Fibroblast of skin of abdomen (primary cell): ENCODE results near the gene DCT.

Experiments used
- DNase-seq: peaks from one replicate; pipeline ENCODE4 v3.0.0-alpha.2; 2013

DCT gene

DNA sequence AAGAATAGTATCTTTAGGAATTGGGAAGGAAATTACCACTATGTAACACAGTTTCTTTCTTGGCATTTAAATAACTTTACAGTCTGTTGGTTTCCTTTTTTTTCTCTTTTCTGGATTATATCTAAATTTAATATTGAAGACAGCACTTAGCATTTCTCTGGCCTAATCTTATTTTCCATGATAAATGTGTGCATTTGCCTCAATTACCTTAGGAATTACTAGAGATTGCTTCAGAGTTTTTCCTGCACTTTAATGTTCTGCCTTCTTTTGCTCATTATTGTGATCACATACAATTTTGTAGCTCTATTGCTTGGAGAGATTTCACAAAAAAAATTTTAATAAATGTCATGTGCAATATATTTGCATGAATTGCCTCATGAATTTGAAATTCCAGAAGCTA lies 25.1 kb downstream of the DCT start:
- DNase-seq, result no peak

DNA sequence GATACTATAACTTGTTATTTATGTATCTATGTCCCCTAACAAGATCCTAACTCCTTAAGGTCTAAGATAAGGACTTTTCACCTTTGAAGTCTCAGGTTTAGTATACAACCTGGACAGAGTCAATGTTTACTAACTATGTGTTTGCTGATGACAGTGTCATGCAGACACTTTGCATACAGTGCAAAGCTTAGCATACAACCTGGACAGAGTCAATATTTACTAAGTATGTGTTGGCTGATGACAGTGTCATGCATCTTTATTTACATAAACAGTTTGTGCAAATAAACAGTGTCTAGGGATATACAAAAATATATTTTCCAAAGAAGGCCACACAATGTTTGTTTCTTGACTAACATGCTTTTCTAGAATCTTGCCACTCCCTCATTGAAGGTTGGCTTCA lies 34.7 kb downstream of the DCT start:
- no peak for DNase-seq

DNA sequence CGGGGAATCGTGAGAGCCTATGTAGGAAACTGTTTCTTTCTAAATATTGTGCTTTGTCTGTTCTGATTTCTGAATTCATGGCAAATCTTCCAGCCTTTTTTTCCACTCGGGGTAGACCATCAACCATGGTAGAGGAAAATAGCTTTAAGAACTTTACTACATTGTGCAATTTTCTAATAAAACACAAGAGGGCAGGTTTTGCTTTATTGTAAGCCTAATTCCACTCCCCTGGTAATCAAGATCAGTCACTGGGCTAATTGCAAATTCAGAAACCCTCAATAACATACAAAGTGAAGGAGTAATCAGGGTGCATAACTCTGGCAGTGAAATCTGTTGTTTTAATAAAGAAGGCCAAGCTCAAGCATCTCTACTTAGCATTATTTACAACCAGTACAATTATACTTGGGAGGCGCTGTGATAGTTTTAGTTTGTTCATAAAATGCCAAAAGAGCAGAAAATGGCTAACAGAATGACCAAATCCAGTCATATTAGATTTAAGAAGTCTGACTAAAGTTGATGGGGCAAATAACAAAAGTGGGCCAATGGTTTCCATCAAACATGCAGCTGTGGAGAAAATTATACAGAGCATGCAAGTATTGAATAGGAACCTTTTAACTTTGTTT lies 43.8 kb downstream of the DCT start:
- peak; percentile 54 for DNase-seq

DNA sequence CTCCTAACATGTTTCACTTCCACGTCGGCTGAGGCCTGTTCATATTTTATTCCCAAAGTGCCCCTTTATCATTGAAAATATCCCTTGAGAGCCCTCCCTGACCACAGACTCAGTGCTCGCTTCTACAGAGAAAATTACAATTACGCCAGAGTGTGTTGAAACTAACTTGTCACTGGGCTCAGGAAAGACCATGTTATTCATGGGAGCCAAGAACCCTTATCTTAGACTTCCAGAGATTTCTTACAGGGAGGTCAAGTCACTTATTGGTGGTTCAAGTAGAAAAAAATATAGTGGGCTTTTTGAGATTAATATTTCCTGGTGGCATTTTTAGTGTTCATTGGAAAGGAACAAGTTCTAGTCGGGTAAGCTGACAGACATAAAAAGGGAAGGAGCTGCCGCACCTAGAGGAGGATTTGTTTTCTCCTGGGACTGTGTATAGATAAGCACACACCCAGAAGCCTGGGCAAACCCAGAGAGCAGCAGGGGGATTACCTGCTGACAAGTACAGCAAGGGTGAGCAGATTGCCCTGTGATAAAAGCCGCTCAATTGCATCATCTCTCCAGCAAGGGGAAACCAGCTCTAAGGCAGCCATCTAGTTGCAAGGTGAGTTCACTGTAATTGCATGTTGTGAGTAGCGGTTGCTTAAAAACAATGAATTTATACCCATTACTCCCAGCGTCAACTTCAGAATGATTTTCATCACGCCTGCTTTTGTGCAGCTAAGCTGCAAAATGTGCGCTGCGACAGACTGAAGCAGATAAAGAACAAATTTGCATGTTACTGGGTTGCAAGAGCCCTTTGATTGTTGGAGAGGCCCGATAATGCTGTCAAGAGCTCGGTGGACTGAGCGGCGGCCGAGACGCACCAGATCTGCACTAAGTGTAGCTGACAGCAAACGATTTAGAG lies 46.2 kb downstream of the DCT start:
- DNase-seq, result no peak

DNA sequence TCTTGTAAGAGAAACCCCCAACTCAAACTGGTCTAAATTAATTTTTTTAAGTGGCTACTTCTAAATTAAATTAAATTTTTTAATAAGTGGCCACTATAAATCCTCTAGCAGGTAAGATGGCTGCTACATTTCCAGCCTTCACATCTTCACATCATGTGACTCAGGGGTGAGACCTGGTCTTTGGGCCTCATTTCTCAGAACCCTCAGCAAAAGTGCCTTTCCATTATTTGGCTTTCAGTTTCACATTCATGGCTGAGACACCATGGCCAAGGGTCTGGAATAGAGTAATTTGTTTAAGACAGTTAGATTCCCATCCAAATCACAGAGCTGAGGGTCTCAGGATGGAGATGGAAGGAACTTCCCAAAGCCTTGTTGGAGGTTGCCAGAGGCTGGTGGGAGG lies 47.5 kb downstream of the DCT start:
- DNase-seq, result no peak

DNA sequence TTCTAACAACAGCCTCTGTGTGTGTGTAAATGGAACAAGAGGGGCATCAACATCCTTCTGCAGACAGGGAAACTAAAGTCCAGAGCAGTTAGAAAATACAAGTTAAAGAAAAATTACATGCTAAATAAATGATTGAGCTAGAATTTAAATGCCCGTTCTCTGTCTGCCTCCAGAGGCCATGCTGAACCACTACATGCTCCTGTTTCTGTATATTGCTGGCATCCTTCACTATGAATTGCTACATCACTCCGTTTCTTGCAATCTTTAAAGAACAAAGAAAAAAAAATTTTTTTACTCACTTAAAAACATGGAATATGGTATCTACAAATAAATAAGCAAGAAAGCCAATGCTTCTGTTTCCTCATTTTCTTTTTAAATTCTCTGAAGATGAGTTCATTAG lies 47.9 kb downstream of the DCT start:
- peak; percentile 14 for DNase-seq

DNA sequence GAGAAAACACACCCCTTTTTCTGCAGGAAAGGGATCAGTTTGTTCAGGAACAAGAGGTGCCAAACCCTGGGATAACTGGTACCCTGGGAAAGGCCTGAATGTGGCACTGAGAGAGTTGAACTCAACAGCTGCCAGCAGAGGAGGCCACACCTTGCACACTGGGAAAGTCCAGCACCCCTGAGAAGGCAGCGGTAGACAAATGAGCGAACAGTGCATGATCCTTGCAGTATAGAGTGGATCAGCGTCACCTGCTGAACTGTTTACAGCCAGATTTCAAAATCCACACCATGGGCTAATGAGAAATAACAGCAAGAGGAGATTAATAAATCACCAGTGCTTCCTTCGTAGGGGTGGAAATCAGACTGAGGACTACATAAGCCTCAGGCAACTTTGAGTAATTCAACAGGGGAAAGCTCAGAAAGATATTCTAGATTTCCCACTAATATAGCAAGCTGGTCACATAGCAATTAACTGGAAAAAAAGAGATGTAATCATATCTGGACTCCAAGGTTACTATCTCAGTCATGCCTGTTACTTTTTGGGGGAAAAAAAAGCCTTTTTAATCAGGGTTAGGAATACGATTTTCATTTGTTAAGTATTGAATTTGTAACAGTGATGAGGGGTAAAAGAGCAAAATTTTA lies 52.0 kb downstream of the DCT start:
- DNase-seq, result no peak

DNA sequence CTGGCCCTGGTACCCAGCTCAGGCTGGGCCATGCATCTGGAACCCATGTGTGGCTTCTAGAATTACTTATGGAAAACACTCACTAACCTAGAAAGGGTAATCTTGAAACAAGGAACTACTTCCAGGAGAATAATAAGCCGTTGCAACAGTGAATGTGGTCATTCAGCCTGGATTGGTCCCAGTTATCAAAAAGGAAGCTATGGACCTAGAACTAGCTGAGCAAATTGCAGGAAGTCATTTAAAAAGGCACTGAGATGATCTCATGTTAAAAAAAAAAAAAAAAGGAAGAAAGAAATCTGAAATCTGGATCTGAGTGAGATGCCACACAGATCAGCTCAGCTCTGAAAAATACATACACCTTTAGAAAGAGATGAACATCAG lies 59.6 kb downstream of the DCT start:
- DNase-seq, result no peak

DNA sequence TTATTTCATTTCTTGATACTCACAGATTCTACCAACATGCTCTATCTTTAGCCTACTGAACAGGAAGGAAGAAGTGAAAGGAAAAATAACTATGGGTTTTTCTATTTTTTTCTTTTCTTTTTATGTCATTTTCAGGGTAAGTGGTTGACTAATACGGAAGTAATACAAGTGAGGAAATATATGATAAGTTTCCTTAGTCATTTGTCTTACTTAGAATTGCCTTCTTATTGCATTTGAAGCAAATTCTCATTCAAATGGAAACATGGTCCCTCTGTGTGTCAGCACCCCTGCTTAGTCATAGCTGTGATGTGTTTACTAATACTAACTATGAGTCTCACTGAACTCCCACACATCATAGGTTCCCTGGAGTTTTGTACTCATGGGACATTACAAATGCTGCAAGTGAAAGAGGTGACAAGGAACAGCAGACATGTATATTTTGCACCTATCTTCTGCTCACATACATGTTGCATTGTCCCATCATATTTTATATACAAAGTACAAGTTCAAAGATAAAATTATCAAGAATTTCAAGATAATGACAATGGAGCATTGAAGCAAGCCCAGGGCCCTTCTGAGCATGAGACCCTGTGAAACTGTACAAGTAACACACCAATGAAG lies 60.1 kb downstream of the DCT start:
- DNase-seq, result peak; percentile 53

DNA sequence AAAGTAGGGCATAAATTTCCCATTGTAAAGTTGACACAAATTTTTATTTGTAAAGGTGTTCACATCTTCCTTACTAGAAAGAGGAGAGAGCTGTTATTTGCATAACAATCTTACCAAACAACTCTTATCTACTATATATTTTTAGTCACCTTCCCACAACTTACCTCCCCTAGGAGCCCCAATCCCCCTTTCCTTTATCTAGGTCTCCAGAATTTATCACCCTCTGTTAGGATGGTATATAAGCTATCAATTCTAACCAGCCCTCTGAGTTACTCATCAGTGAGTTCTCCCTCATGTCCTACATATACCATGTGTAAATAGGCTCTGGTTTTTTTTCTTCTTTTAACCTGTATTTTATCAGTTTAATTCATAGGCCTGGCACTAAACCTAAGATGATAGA lies 62.2 kb downstream of the DCT start:
- DNase-seq, result no peak

DNA sequence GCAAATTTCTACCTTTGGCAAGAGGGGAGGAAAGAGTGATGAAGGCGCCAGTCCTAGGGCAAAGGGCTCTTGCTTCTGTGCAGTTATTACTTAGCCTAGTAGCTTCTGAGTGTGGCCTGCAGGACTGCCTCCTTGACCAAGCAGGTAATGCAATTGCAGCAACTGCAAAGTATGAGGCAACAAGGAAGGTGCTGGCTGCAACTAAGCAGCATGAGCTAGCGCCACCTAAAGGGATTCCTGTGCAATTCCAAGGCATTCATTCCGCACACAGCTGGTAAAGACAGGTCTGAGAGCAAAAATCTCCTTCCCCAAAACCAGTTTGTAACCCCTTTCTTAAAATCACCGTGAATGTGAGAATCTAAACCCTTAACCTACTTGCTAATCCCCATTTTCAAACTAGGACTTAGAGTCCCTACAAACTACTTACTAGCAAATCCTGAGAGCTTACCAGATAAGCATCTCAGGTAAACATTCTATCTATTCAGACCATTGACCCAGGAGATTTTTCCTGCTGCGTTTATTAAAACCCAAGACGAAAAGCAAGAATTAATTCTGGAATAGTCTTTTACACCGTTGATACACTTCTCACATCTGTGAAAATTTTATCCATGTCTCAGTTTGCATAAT lies 62.9 kb downstream of the DCT start:
- DNase-seq, result peak; percentile 16

DNA sequence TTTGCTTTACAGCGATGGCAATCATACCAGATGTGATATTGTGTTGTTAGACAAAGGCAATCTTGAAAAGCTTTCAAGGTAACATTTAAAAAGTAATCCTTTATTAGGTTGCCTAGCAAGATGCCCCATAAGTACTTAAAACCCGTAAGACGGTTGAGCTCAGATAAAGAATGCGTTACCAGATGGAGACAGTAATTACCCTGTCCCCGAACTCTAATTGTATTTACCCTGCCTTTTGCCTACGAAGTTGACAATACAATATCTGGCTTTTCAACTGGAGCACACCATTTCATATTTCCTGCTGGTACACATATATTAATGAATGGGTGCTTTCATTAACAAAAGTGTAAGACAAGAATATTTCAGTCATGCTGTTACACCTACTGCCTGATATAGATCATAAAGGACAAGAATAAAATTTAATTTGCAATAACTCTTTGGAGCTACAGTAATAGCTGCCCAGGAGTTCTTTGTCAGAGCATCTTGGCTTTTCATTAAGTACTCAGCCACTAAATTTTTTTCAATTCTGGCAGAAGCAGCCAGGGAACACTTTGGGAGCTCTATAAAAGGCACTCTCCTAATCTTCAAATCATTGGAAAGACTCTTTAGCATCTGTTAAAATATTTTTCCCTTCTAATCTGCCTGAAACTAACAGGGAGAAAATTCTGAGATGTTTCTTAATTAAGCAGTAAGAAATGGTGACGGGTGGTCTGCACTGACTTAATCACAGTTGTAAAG lies 63.8 kb downstream of the DCT start:
- no peak for DNase-seq

DNA sequence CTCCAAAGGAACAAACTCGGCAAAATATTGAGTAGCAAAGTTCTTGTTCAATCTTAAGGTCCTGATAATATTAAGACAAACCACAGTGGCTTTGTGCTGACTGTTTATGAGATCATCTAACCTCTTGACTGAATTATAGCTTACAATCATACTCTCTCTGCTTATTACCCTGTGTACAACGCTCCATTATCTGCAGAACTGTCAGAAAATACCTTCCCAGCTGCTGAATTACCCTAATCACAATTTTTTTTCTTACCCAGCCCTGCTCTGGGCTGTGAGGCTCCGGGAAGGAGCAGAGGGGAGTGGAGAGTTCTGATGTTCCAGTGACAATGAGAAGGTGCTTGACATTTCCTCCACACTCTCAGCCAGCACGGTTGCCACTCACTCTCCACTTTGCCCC lies 64.8 kb downstream of the DCT start:
- DNase-seq, result no peak

DNA sequence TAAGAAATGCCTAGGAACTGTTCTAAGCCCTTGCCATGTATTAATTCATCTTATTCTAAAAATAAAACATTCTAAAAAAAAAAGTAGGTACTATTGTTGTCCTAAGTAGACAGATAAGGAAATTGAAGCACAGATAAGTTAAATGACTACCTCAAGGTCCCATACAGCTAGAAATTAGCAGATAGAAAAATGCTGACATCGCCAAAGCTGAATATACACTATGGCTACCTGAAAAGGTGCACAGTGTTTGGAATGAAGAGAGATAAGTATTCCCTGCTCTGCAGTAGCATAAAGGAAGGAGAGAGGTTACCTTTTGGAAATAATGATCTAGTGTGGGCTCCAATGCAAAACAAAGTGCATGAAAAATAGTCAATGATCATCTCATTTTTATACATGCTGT lies 65.3 kb downstream of the DCT start:
- DNase-seq, result no peak

DNA sequence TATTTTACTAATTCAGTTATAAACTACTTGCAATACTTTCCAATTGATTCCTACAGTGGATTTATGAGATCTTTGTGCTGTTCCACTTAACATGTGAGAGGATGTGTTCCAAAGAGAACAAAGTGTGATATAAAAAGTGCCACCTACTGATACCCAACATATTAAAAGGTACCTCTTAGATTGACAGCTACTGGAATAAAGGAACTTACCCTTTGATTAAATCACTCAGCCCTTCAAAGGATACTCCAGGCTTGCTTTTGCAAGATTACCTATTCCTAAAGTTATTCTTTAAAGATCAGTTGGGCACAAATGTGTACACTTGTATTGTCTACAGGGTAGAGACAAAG lies 65.9 kb downstream of the DCT start:
- no peak for DNase-seq

DNA sequence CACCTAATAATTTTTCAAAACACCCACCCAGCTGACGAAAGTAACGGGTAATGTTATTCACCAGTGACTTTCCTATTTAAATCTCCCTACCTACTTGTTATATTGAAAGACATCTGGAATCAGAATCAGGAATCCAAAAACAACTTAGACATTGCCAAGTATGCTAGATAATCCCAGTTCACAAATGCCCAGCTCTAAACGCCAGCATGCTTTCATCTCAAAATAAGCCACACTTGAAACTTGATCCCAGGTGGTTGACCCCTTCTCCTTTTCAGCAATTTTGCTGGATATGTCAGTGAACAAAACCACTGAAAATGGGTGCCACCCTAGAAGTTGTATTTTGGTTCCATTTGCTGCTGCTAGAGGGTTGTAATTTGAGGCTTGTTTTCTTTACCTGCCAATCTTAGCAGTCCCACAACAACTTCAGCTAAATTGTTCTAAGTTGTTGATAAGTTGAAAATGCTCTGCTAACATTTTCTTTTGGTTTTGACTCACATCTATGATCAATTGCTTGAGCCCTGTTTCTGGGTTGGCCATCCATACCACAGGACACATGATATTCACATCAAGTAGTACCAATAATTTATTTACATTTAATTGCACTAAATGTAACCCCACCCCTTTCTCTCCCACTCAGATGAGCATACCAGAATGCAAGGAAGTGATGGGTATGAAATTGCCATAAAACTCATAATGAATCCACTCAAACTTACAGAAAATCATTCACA lies 66.4 kb downstream of the DCT start:
- DNase-seq, result no peak

DNA sequence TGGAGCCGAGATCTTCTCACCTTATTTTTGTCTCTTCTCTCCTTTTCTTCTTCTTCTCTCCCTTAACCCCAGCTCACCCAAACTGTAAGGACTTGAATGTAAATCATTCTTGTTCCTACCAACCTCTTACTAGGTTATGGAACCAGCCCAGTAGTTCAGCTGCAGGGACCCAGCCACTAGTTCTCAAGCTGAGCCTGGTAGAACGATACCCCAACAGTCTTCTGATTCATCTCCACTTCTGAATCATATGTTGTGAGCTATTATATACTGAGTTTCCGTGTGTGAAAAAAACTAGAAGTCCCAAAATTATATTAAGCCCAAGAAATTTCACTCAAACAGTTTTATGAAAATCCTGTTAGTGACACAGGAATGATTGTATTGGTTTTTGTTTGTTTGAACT lies 67.7 kb downstream of the DCT start:
- DNase-seq, result no peak

DNA sequence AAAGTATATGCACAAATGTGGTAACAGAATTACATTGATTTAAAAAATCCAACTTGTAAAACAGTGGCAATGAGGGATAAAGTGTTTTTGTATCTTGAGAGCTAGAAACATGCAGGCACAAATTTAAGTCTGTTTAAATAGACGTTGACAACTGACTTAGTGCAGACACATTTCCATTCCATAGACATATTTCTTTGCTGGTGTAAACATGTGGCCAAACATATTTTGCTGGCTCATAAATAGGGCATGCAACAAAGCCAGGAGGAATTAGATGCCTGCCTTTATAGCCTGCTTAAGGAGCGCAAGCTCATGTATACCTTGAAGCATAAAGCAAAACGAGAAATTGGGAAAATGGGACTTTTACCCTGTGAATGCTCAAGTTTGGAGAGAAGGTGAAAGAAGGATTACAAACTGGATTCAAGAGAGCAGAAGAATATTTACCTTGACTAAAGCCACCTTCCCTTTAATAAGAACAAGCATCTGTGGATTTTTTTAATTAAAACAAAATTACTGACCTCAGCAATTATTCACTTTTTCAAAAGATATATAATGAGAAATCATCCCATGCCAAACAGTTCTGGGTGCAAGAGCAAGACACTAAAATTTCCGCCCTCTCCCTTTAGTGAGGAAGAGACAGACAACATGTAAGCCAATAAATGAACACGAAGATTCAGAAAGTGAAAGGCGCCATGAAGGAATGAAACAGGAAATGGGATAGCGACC lies 71.0 kb downstream of the DCT start:
- DNase-seq, result no peak

DNA sequence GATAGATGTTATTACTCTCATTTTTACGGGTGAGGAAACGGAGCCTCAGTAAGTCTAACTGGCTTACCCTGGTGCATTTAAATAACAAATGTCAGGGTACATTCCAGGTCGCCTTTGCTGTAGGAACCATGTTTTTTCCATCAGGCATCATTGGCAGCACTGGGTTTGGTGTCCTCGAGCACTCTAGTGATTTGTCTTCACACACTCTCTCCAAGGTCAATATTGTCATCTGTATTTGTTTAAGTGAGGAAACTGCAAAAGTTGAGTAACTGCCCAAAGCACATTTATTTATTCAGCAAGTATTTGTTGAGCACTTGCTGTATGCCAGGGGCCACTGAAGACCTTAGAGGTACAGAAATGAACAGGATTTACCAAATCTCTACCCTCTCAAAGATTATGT lies 78.6 kb downstream of the DCT start:
- DNase-seq, result no peak

DNA sequence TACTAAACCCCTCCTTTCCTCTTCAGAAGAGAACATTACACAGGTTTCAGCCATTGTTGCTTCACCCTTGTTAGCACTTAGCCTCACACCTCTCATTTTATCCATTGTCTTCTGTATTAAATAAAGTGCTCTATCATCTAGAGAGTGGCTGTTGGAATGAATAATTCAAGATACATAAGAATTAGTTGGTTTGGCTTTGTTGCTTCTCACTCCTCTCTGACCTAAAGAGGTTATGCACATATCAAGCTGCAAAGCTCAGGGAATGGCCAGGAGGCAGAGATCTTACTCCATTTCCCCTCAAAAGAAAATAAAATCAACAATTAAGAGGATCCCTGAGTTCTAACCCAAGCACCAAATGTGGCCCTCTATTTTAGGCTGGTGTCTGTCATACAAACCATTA lies 79.7 kb downstream of the DCT start:
- no peak for DNase-seq

DNA sequence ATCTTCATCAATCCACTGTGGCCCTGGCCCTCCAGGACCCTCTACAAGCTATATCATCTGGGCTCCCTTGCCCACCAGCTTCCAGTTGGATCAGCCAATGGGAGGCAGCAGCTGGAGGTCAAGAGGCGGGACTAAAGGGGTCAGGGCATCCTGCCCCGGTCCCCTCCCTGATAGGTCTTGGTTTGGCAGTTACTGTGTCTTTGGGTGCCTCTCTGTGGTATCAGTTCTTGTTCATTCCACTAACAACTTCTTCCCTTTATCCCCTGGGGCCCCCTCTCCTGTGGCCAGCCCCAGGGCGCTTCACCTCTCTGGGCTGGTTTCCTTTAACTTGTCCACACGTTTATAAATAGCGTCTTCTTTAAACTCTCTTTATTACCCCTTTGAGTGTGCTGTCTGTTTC lies 83.6 kb downstream of the DCT start:
- no peak for DNase-seq
